MM.1S (cell line): Measurements from ENCODE around the gene CAB39.

Experiments
- EZH2 ChIP-seq: fragments of 300-600 bp; sonication (generic); optimal IDR thresholded peaks from 2 replicates; pipeline ENCODE3; 2017; ENCODE audit warnings: low read depth, mild to moderate bottlenecking, antibody characterized with exemption, low read length, mixed read lengths
- EZH2phosphoT487 ChIP-seq: fragments of 300-600 bp; sonication (generic); IDR thresholded peaks from 2 replicates; pipeline ENCODE4 v1.6.1; 2018; ENCODE audit warnings: antibody characterized with exemption, low read length
- TF ChIP-seq, protein P1 (sequence below): fragments of 300-600 bp; sonication (generic); IDR thresholded peaks from 2 replicates; pipeline ENCODE4 v1.5.1; 2016; ENCODE audit warnings: antibody characterized with exemption, low read length, mixed read lengths

DNA sequence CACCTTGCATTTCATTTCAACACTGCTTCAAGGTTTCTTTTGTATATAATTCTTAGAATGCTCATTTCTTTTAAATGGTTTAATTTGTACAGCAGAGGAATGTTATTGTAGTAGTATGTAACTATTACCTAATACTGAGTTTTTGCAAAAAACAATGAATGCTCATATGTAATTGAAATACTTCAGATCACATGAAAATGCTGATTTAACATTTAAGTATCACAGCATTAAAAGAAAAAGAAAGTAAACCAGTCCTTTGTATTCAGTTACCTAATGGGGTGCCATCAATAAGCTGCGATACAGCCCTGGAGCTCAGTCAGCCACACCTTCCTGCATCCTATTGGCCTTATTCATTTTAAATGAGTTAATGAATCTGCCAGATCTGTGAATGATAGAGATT lies 106.8 kb downstream of the CAB39 start:
- TF ChIP-seq, protein P1, sequence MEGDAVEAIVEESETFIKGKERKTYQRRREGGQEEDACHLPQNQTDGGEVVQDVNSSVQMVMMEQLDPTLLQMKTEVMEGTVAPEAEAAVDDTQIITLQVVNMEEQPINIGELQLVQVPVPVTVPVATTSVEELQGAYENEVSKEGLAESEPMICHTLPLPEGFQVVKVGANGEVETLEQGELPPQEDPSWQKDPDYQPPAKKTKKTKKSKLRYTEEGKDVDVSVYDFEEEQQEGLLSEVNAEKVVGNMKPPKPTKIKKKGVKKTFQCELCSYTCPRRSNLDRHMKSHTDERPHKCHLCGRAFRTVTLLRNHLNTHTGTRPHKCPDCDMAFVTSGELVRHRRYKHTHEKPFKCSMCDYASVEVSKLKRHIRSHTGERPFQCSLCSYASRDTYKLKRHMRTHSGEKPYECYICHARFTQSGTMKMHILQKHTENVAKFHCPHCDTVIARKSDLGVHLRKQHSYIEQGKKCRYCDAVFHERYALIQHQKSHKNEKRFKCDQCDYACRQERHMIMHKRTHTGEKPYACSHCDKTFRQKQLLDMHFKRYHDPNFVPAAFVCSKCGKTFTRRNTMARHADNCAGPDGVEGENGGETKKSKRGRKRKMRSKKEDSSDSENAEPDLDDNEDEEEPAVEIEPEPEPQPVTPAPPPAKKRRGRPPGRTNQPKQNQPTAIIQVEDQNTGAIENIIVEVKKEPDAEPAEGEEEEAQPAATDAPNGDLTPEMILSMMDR, result no peak
- TF ChIP-seq EZH2phosphoT487 (no peak), EZH2 (no peak)
